Hematopoietic multipotent progenitor cell treated with erythropoietin and hydrocortisone succinate and interleukin-3 and kit ligand, for 4 days (in vitro differentiated cells): ENCODE data around the gene RHOBTB3.

ENCODE experiments used
- DNase-seq: peaks from one replicate; pipeline ENCODE4 v3.0.0-alpha.2; 2015

The RHOBTB3 gene

GRCh38 chr5:95842854-95843544 lies 111.9 kb downstream of the RHOBTB3 start:
- DNase-seq: peak; percentile 98

- DNase-seq: peak; percentile 53
Measured at GRCh38 chr5:95843733-95844223, 112.6 kb downstream of the RHOBTB3 start.

- DNase-seq: peak; percentile 46
Measured at GRCh38 chr5:95845391-95845790, 114.3 kb downstream of the RHOBTB3 start.
